ENCODE results near the gene MCC. TPM values are rescaled to one million over a fixed set of nuclear protein-coding genes. Genes with fewer than 3 reads are reported as not detected.

Gene MCC
- total and polyA plus RNA-seq, 4 donors, result 1.6 to 38.6 (median 11.2) TPM

GRCh38 chr5:113283558-113283957 lies 204.7 kb downstream of the MCC start:
- TF ChIP-seq CTCF (IDR thresholded peaks at IDR 0.05; ENCODE audit: control extremely low read depth, extremely low read depth), result no peak
- whole genome bisulfite sequencing, 2 donors, result 96 to 97% methylated on average over 3 of the region's 3 CpGs

GRCh38 chr5:113282472-113282871 lies 205.8 kb downstream of the MCC start:
- no peak for TF ChIP-seq CTCF (IDR thresholded peaks at IDR 0.05; ENCODE audit: control extremely low read depth, extremely low read depth)
- Histone ChIP-seq H3K4me1 (ENCODE audit: control insufficient read depth in 5 of 5, insufficient read depth in 5 of 5, low read length in 5 of 5) (peaks cover 0 to 42% (median 9%) of the 10 kb centered on the region in 5 donors), H3K27me3 (ENCODE audit: control insufficient read depth in 3 of 3, insufficient read depth in 3 of 3, low read length in 2 of 3) (no peaks in the 10 kb centered on the region), H3K9me3 (ENCODE audit: control insufficient read depth in 4 of 4, insufficient read depth in 3 of 4, low read length in 3 of 4) (no peaks in the 10 kb centered on the region), H3K9ac (ENCODE audit: insufficient read depth in 1 of 2, low read length in 2 of 2) (no peak overlapping the region), H3K4me3 (no peak overlapping the region), H3K36me3 (ENCODE audit: control insufficient read depth in 4 of 4, insufficient read depth in 4 of 4, low read length in 4 of 4) (no peaks in the 10 kb centered on the region), H3K27ac (ENCODE audit: low read depth in 1 of 2, low read length in 1 of 2) (no peak overlapping the region)
- ATAC-seq (ENCODE audit: insufficient read depth, low FRiP score) (no peak), DNase-seq (no peak)
- 65 to 77% methylated on average over 2 of the region's 2 CpGs for WGBS, 2 donors

More at GRCh38 chr5:113283558-113283957, 204.7 kb downstream of the MCC start:
- no peak for ATAC-seq (ENCODE audit: insufficient read depth, low FRiP score)
- H3K9me3 ChIP-seq (ENCODE audit: control insufficient read depth in 4 of 4, insufficient read depth in 3 of 4, low read length in 3 of 4), result no peaks in the 10 kb centered on the region
- peaks cover 0 to 35% (median 9%) of the 10 kb centered on the region in 5 donors for H3K4me1 ChIP-seq (ENCODE audit: control insufficient read depth in 5 of 5, insufficient read depth in 5 of 5, low read length in 5 of 5)
- H3K36me3 ChIP-seq (ENCODE audit: control insufficient read depth in 4 of 4, insufficient read depth in 4 of 4, low read length in 4 of 4), result no peaks in the 10 kb centered on the region
- no peak for DNase-seq
- H3K9ac ChIP-seq (ENCODE audit: insufficient read depth in 1 of 2, low read length in 2 of 2), result no peak overlapping the region
- H3K27ac ChIP-seq (ENCODE audit: low read depth in 1 of 2, low read length in 1 of 2), result no peak overlapping the region
- H3K27me3 ChIP-seq (ENCODE audit: control insufficient read depth in 3 of 3, insufficient read depth in 3 of 3, low read length in 2 of 3), result no peaks in the 10 kb centered on the region
- no peak overlapping the region for H3K4me3 ChIP-seq

GRCh38 chr5:113281194-113281593 lies 207.1 kb downstream of the MCC start:
- H3K4me3 ChIP-seq, result no peak overlapping the region
- peaks cover 0 to 39% (median 6%) of the 10 kb centered on the region in 5 donors for H3K4me1 ChIP-seq (ENCODE audit: control insufficient read depth in 5 of 5, insufficient read depth in 5 of 5, low read length in 5 of 5)
- H3K36me3 ChIP-seq (ENCODE audit: control insufficient read depth in 4 of 4, insufficient read depth in 4 of 4, low read length in 4 of 4), result no peaks in the 10 kb centered on the region
- no peaks in the 10 kb centered on the region for H3K27me3 ChIP-seq (ENCODE audit: control insufficient read depth in 3 of 3, insufficient read depth in 3 of 3, low read length in 2 of 3)
- no peak overlapping the region for H3K27ac ChIP-seq (ENCODE audit: low read depth in 1 of 2, low read length in 1 of 2)
- no peak overlapping the region for H3K9ac ChIP-seq (ENCODE audit: insufficient read depth in 1 of 2, low read length in 2 of 2)
- WGBS, 2 donors, result 52 to 56% methylated on average over 2 of the region's 2 CpGs
- no peak for ATAC-seq (ENCODE audit: insufficient read depth, low FRiP score)
- DNase-seq, result no peak
- H3K9me3 ChIP-seq (ENCODE audit: control insufficient read depth in 4 of 4, insufficient read depth in 3 of 4, low read length in 3 of 4), result no peaks in the 10 kb centered on the region
- TF ChIP-seq CTCF (IDR thresholded peaks at IDR 0.05; ENCODE audit: control extremely low read depth, extremely low read depth), result no peak

GRCh38 chr5:113280541-113280940 lies 207.7 kb downstream of the MCC start:
- no peak for TF ChIP-seq CTCF (IDR thresholded peaks at IDR 0.05; ENCODE audit: control extremely low read depth, extremely low read depth)
- peaks cover 0 to 39% (median 6%) of the 10 kb centered on the region in 5 donors for H3K4me1 ChIP-seq (ENCODE audit: control insufficient read depth in 5 of 5, insufficient read depth in 5 of 5, low read length in 5 of 5)
- no peak overlapping the region for H3K4me3 ChIP-seq
- no peak for DNase-seq
- WGBS, 2 donors, result 61 to 64% methylated on average over 1 of the region's 1 CpG
- H3K36me3 ChIP-seq (ENCODE audit: control insufficient read depth in 4 of 4, insufficient read depth in 4 of 4, low read length in 4 of 4), result no peaks in the 10 kb centered on the region
- no peak overlapping the region for H3K9ac ChIP-seq (ENCODE audit: insufficient read depth in 1 of 2, low read length in 2 of 2)
- no peaks in the 10 kb centered on the region for H3K27me3 ChIP-seq (ENCODE audit: control insufficient read depth in 3 of 3, insufficient read depth in 3 of 3, low read length in 2 of 3)
- no peak overlapping the region for H3K27ac ChIP-seq (ENCODE audit: low read depth in 1 of 2, low read length in 1 of 2)
- no peak for ATAC-seq (ENCODE audit: insufficient read depth, low FRiP score)
- no peaks in the 10 kb centered on the region for H3K9me3 ChIP-seq (ENCODE audit: control insufficient read depth in 4 of 4, insufficient read depth in 3 of 4, low read length in 3 of 4)
